ENCODE measurements around the gene CARD11. TPM values are rescaled to one million over a fixed set of nuclear protein-coding genes. Genes with fewer than 3 reads are reported as not detected.
A peak's percentile ranks its signal among the peaks of the same experiment; 100 is the strongest.
"Not testable (repeated sequence)": the region's sequence is repeated elsewhere in the genome, so short reads cannot be mapped to it uniquely, and the experiment has no call there.

CARD11 gene
- total and polyA plus RNA-seq, 8 donors = 0.31 to 6.2 (median 1.5) TPM

- DNase-seq = peak in 1 of 6 donors; percentile 8
- Histone ChIP-seq H3K36me3 (no peaks in the 10 kb centered on the region), H3K27me3 (no peaks in the 10 kb centered on the region), H3K4me1 (no peaks in the 10 kb centered on the region), H3K4me3 (no peak overlapping the region), H3K9me3 (no peaks in the 10 kb centered on the region), H3K27ac (peak overlapping the region in 1 of 4 donors; percentile 35)
- TF ChIP-seq CTCF (IDR thresholded peaks at IDR 0.05) = no peak
- no peak for ATAC-seq
- intact Hi-C loops (cut with DNase I) = no loop called here
- WGBS, 2 donors = 36 to 47% methylated on average over 5 of the region's 5 CpGs
- no peak for FAIRE-seq
Observed at GRCh38 chr7:3028758-3029093, 14.9 kb downstream of the CARD11 start.

- no peak overlapping the region for H3K4me3 ChIP-seq
- intact Hi-C loops (cut with DNase I) = no loop called here
- no peaks in the 10 kb centered on the region for H3K9me3 ChIP-seq
- no peaks in the 10 kb centered on the region for H3K27me3 ChIP-seq
- FAIRE-seq = no peak
- DNase-seq = peak in 3 of 6 donors; percentile 35 to 58 (median 42)
- no peaks in the 10 kb centered on the region for H3K4me1 ChIP-seq
- H3K27ac ChIP-seq = peak overlapping the region in 1 of 4 donors; percentile 35
- no peaks in the 10 kb centered on the region for H3K36me3 ChIP-seq
- peak; percentile 50 to 89 (median 81) for ATAC-seq
- 15 to 18% methylated on average over 14 of the region's 14 CpGs for whole genome bisulfite sequencing, 2 donors
- TF ChIP-seq CTCF (IDR thresholded peaks at IDR 0.05) = no peak
Observed at GRCh38 chr7:3028071-3028757, 15.5 kb downstream of the CARD11 start.

DNA sequence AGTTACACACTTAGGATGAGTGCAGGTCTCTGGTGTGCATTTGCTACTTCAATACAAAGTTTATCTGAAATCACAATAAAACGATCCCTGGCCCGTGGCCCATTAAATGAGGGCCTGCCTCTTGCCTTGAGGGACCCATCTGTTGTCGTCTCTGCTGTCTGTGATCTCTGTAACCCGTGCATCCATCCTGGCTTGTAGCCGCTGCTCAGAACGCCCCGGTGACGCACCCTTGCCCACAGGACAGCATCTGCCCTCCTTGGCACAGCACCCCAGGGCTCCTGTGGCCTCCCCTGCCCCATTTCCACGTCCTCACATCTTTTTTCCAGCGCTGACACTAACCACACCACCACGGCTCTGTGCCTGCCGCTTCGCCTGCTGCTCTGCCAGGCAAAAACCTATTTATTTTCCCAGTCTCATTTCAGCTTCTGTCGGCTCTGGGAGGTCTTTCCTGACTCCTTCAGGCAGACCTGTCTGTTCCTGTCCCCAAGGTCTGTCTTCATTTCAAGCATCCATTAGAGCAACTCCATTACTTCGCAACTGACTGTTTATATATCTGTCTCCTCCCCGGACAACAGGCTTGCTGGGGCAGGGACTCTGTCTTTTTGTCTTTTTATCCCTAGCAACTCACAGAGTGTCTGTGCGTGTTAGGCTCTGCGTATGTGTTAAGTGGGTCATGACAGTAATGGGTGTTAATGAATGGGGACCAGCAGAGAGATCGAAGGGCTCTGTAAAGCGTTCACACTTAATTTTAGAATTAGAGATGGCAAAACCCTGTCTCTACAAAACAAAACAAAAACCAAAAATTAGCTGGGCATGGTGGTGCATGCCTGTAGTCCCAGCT lies 16.4 kb downstream of the CARD11 start:
- ATAC-seq (peak in 2 of 4 donors; percentile 39 to 59), FAIRE-seq (no peak), DNase-seq (peak in 1 of 6 donors; percentile 50)
- intact Hi-C loops (cut with DNase I) = no loop called here
- H3K9me3 ChIP-seq = no peaks in the 10 kb centered on the region
- WGBS, 2 donors = 73 to 75% methylated on average over 20 of the region's 20 CpGs
- no peaks in the 10 kb centered on the region for H3K27me3 ChIP-seq
- H3K4me3 ChIP-seq = no peak overlapping the region
- no peak overlapping the region for H3K27ac ChIP-seq
- no peaks in the 10 kb centered on the region for H3K4me1 ChIP-seq
- no peaks in the 10 kb centered on the region for H3K36me3 ChIP-seq
- TF ChIP-seq CTCF (IDR thresholded peaks at IDR 0.05) = no peak

DNA sequence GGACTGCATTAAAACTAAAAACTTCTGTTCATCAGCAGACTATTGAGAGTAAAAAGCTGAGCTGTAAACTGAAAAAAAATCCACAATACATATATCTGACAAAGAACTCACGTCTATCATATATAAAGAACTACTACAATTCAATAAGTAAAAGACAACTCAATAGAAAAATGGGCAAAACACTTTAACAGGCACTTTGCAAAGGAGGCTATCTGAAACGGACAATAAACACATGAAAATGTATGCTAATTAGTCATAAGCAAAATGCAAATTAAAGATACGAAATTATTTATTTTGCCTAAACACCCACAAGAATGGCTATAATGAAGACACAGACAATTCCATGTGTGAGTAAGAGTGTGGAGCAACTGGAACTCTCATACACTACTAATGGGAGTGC lies 18.1 kb downstream of the CARD11 start:
- intact Hi-C loops (cut with DNase I) = no loop called here
- no peak for DNase-seq
- Histone ChIP-seq H3K36me3 (no peaks in the 10 kb centered on the region), H3K27ac (no peak overlapping the region), H3K4me1 (no peaks in the 10 kb centered on the region), H3K27me3 (no peaks in the 10 kb centered on the region), H3K9me3 (no peaks in the 10 kb centered on the region), H3K4me3 (no peak overlapping the region)
- no peak for FAIRE-seq
- no peak for ATAC-seq
- no peak for TF ChIP-seq CTCF (IDR thresholded peaks at IDR 0.05)
- WGBS, 2 donors = 72 to 74% methylated on average over 3 of the region's 3 CpGs

GRCh38 chr7:3021825-3022224 lies 21.8 kb downstream of the CARD11 start:
- no peaks in the 10 kb centered on the region for H3K9me3 ChIP-seq
- H3K36me3 ChIP-seq = no peaks in the 10 kb centered on the region
- TF ChIP-seq CTCF (IDR thresholded peaks at IDR 0.05) = no peak
- ATAC-seq (no peak), FAIRE-seq (no peak), DNase-seq (no peak)
- no peak overlapping the region for H3K4me3 ChIP-seq
- intact Hi-C loops (cut with DNase I) = no loop called here
- no peak overlapping the region for H3K27ac ChIP-seq
- no peaks in the 10 kb centered on the region for H3K27me3 ChIP-seq
- no peaks in the 10 kb centered on the region for H3K4me1 ChIP-seq
- 66% methylated on average over 2 of the region's 2 CpGs for WGBS, 2 donors

DNA sequence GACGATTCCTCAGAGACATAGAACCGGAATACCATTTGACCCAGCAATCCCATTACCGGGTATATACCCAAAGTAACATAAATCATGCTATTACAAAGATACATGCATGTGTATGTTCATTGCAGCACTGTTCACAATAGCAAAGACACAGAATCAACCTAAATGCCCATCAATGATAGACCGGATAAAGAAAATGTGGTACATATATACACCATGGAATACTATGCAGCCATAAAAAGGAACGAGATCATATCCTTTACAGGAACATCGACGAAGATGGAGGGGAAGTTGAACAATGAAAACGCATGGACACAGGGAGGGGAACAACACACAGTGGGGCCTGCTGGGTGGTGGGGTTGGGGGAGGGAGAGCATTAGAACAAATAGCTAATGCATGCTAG lies 22.4 kb downstream of the CARD11 start:
- H3K27ac ChIP-seq; FAIRE-seq; H3K9me3 ChIP-seq; ATAC-seq; intact Hi-C loops (cut with DNase I); DNase-seq; H3K4me3 ChIP-seq; H3K4me1 ChIP-seq; H3K36me3 ChIP-seq; H3K27me3 ChIP-seq: not testable (repeated sequence)
- WGBS, 2 donors = 82 to 91% methylated on average over 8 of the region's 8 CpGs
